Epithelial cell of proximal tubule (primary cell): ENCODE measurements around the gene MISP3. TPM values are rescaled to one million over a fixed set of nuclear protein-coding genes. Genes with fewer than 3 reads are reported as not detected.

ENCODE experiments used
- DNase-seq: peaks from one replicate; pipeline ENCODE4 v3.0.0-alpha.2; 2011; ENCODE audit warnings: low read depth
- H3K4me3 ChIP-seq: 2 replicates; pipeline ENCODE4 v1.5.1; 2011; ENCODE audit warnings: low read depth, mild to moderate bottlenecking, low read length
- CTCF ChIP-seq: conservative IDR thresholded peaks from 2 replicates; pipeline ENCODE4 v1.5.1; 2012; ENCODE audit warnings: low read depth, mild to moderate bottlenecking, low read length
- total RNA-seq: library from RNA; depleted of rRNA; stranded (reverse); fragments of >200 nt; gene quantifications from 2 replicates; pipeline ENCODE4 v1.2.3, GENCODE V29; 2015

The MISP3 gene
- total RNA-seq, 1 donor from 2014 or later, result 6.0 TPM

GRCh38 chr19:14070268-14071050 lies 2.1 kb upstream of the MISP3 start:
- no peak for DNase-seq
- TF ChIP-seq CTCF, result no peak
- H3K4me3 ChIP-seq, result no peak overlapping the region

- no peak for TF ChIP-seq CTCF
- H3K4me3 ChIP-seq, result peak overlapping the region; percentile 85
- DNase-seq, result no peak
Measured at GRCh38 chr19:14073261-14073924, 807 bp downstream of the MISP3 start.

GRCh38 chr19:14073925-14074838 lies 1.6 kb downstream of the MISP3 start:
- H3K4me3 ChIP-seq, result peak overlapping the region; percentile 85
- DNase-seq, result no peak
- TF ChIP-seq CTCF, result peak; percentile 4

- DNase-seq, result no peak
- no peak overlapping the region for H3K4me3 ChIP-seq
- no peak for TF ChIP-seq CTCF
Measured at GRCh38 chr19:14078411-14078810, 5.8 kb downstream of the MISP3 start.

DNA sequence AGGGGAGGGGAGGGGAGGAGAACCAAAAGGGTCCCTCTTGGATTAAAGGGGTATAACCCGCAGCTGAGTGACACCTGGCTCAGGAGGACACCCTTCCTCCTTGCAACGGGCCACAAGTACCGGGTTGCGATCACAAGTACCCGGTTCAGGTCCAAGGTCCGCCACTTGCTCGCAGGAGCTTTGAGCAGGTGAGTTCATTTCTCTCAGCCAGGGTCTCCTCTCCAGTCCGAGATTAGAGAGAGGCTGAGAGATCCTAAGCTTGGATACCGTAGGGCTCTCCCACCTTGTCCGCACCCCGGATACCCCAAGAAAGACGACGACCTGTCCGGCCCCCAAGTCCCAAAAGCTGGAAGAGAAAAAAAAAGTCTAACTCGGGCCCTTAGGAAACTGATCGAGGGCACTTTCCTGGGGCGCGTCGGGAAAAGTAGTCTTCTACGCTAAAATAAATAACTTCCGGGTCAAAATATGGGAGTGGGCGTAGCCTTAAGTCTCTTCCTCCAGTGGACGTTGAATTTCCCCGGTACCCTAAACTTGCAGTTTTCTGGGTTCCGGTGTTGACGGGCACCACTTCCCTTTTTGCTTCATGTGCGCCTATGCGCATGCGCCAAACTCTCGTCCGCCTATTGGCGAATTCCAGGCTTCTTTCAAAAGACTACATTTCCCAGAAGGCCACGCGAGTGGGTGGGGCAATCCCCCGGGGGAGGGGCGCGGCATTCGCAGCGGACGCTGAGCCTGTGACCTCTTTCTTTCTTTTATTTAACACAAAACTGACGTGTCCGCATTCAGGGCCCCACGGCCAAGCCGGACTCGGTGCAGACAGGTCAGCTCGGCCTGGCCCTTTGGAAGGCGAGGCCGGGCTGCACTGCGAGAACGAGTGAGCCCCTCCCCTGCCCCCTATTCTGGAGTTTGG lies 8.6 kb downstream of the MISP3 start:
- H3K4me3 ChIP-seq, result peak overlapping the region; percentile 86
- peak; percentile 97 for DNase-seq
- no peak for TF ChIP-seq CTCF
